Measurements from ENCODE around the gene ATXN1.
"Not testable (repeated sequence)": the region's sequence is repeated elsewhere in the genome, so short reads cannot be mapped to it uniquely, and the experiment has no call there.

The ATXN1 gene

GRCh38 chr6:16285467-16286150 lies 475.7 kb downstream of the ATXN1 start:
- no peak for DNase-seq

- DNase-seq = no peak
These were observed 476.8 kb downstream of the ATXN1 start for GRCh38 chr6:16284472-16284871.

GRCh38 chr6:16282370-16282769 lies 478.9 kb downstream of the ATXN1 start:
- DNase-seq = no peak

- no peak for DNase-seq
These were observed 482.0 kb downstream of the ATXN1 start for GRCh38 chr6:16279243-16279642.

- DNase-seq = no peak
These were observed 482.5 kb downstream of the ATXN1 start for GRCh38 chr6:16278750-16279149.

GRCh38 chr6:16278048-16278724 lies 483.1 kb downstream of the ATXN1 start:
- no peak for DNase-seq

- no peak for DNase-seq
These were observed 483.9 kb downstream of the ATXN1 start for GRCh38 chr6:16277101-16277981.

- no peak for DNase-seq
These were observed 486.2 kb downstream of the ATXN1 start for GRCh38 chr6:16274885-16275589.

- no peak for DNase-seq
These were observed 486.8 kb downstream of the ATXN1 start for GRCh38 chr6:16274483-16274882.

- no peak for DNase-seq
These were observed 488.0 kb downstream of the ATXN1 start for GRCh38 chr6:16273256-16273655.

GRCh38 chr6:16272201-16272600 lies 489.1 kb downstream of the ATXN1 start:
- DNase-seq = no peak

- no peak for DNase-seq
These were observed 489.8 kb downstream of the ATXN1 start for GRCh38 chr6:16271428-16271827.

GRCh38 chr6:16270178-16270794 lies 491.0 kb downstream of the ATXN1 start:
- DNase-seq = no peak

GRCh38 chr6:16269442-16270070 lies 491.7 kb downstream of the ATXN1 start:
- DNase-seq = not testable (repeated sequence)

GRCh38 chr6:16267428-16268263 lies 493.6 kb downstream of the ATXN1 start:
- no peak for DNase-seq

- DNase-seq = no peak
These were observed 495.6 kb downstream of the ATXN1 start for GRCh38 chr6:16265351-16266341.

- no peak for DNase-seq
These were observed 496.5 kb downstream of the ATXN1 start for GRCh38 chr6:16264785-16265184.

- DNase-seq = not testable (repeated sequence)
These were observed 497.7 kb downstream of the ATXN1 start for GRCh38 chr6:16263464-16264099.

GRCh38 chr6:16262773-16263172 lies 498.5 kb downstream of the ATXN1 start:
- DNase-seq = not testable (repeated sequence)
